Common myeloid progenitor, CD34-positive (primary cell): ENCODE data around the gene IFIT1. TPM values are rescaled to one million over a fixed set of nuclear protein-coding genes. Genes with fewer than 3 reads are reported as not detected.

Experiments
- CTCF ChIA-PET: fragments of 350-600 bp; sonication (Branson Sonifier 250); formaldehyde crosslinking; loops from one replicate; lab custom pipeline; 2021; ENCODE audit warnings: antibody characterized with exemption; lab: Charles Lee
- POLR2A ChIA-PET: fragments of 350-600 bp; sonication (Branson Sonifier 250); formaldehyde crosslinking; loops from one replicate; lab custom pipeline; 2021; ENCODE audit warnings: antibody characterized with exemption; lab: Charles Lee
- DNase-seq, 3 donors: peaks; one replicate each; pipeline versions ENCODE4 v3.0.0 to v3.0.0-alpha.2; 2013
- H3K27ac ChIP-seq, 2 experiments: 1 replicate in 1 of 2; 2 replicates in 1 of 2; pipeline ENCODE4 v1.7.0; 2013; ENCODE audit warnings: inconsistent platforms in 2 of 2, low read length in 2 of 2, mild to moderate bottlenecking in 2 of 2, low read depth in 1 of 2, moderate library complexity in 1 of 2; ENCODE audit not compliant: severe bottlenecking in 2 of 2, insufficient read depth in 1 of 2, poor library complexity in 1 of 2
- H3K27me3 ChIP-seq, 5 experiments: replicated peaks in 2 of 5; 1 replicate in 3 of 5; 2 replicates in 2 of 5; pipeline versions ENCODE4 v1.6.1 to v1.7.0; 2013; ENCODE audit warnings: low read length in 4 of 5, mild to moderate bottlenecking in 2 of 5, moderate library complexity in 2 of 5, inconsistent platforms in 1 of 5; ENCODE audit not compliant: insufficient read depth in 5 of 5, control insufficient read depth in 4 of 5
- H3K36me3 ChIP-seq, 4 experiments: 1 replicate in 2 of 4; 2 replicates in 2 of 4; pipeline versions ENCODE4 v1.6.1 to v1.7.0; 2013; ENCODE audit warnings: low read length in 3 of 4, control low read depth in 1 of 4, mild to moderate bottlenecking in 1 of 4; ENCODE audit not compliant: control insufficient read depth in 4 of 4, insufficient read depth in 4 of 4
- H3K4me1 ChIP-seq, 4 experiments: 1 replicate in 3 of 4; 2 replicates in 1 of 4; pipeline versions ENCODE4 v1.6.1 to v1.7.1; 2013; ENCODE audit warnings: low read length in 3 of 4, mild to moderate bottlenecking in 3 of 4, control low read depth in 1 of 4, inconsistent platforms in 1 of 4, moderate library complexity in 1 of 4; ENCODE audit not compliant: control insufficient read depth in 4 of 4, insufficient read depth in 4 of 4; ENCODE audit errors: control extremely low read depth in 1 of 4
- H3K4me3 ChIP-seq, 7 experiments: 1 replicate in 4 of 7; 2 replicates in 3 of 7; pipeline versions ENCODE4 v1.5.1 to v1.7.0; 2013; ENCODE audit warnings: mild to moderate bottlenecking in 7 of 7, low read length in 6 of 7, moderate library complexity in 6 of 7, inconsistent platforms in 2 of 7, low read depth in 2 of 7, control low read depth in 1 of 7; ENCODE audit not compliant: insufficient read depth in 4 of 7, control insufficient read depth in 1 of 7; ENCODE audit errors: extremely low read depth in 1 of 7
- H3K9me3 ChIP-seq, 5 experiments: 1 replicate in 4 of 5; 2 replicates in 1 of 5; pipeline versions ENCODE4 v1.6.1 to v1.7.1; 2013; ENCODE audit warnings: low read length in 4 of 5, mild to moderate bottlenecking in 2 of 5, inconsistent platforms in 1 of 5, low read depth in 1 of 5, moderate library complexity in 1 of 5; ENCODE audit not compliant: control insufficient read depth in 4 of 5, insufficient read depth in 2 of 5; ENCODE audit errors: control extremely low read depth in 1 of 5
- WGBS: methylation state at CpG from one replicate; pipeline ENCODE4 v1.1.5; 2013; ENCODE audit not compliant: insufficient coverage; 5-methylcytosine and 5-hydroxymethylcytosine counted together
- polyA plus RNA-seq: library from polyadenylated mRNA; unstranded; fragments of 120-200 nt; gene quantifications from one replicate; pipeline ENCODE4 v1.2.1, GENCODE V29; 2013

Gene IFIT1
- polyA plus RNA-seq = 2.5 TPM

- Histone ChIP-seq H3K36me3 (peaks cover 0 to 3% (median 0%) of the 10 kb centered on the region in 4 experiments), H3K27me3 (no peaks in the 10 kb centered on the region), H3K27ac (peak within 1 kb of the TSS; percentile 77 to 80), H3K4me1 (peaks cover 18 to 36% (median 21%) of the 10 kb centered on the region in 4 experiments), H3K9me3 (no peaks in the 10 kb centered on the region), H3K4me3 (peak within 1 kb of the TSS in 6 of 7 experiments; percentile 74 to 95 (median 90))
- ChIA-PET POLR2A (interaction anchor here (0.9 kb wide), 1 partner anchor 139 kb away, joined by 3 read pairs; no protein-coding TSS in a partner anchor), CTCF (interaction anchor here (0.5 to 2.4 kb wide), 6 partner anchors 19 to 149 kb away, joined by 3 to 10 read pairs (median 4); partner anchors contain the start of gene IFIT2)
- peak; percentile 87 to 96 (median 94) for DNase-seq
- WGBS = 0% methylated on average over 4 of the region's 8 CpGs
These were observed at the start of gene IFIT1 for GRCh38 chr10:89391907-89392756. Gene IFIT1, plus strand, starts transcription at chr10:89392623. Its CDS starts 90 bp downstream, at chr10:89392713.

GRCh38 chr10:89343089-89343767, 49.2 kb upstream of the IFIT1 start:
- WGBS = 100% methylated on average over 4 of the region's 5 CpGs
- Histone ChIP-seq H3K36me3 (peaks cover 9 to 18% (median 13%) of the 10 kb centered on the region in 4 experiments), H3K27ac (no peak overlapping the region), H3K27me3 (no peaks in the 10 kb centered on the region), H3K9me3 (no peaks in the 10 kb centered on the region), H3K4me3 (no peak overlapping the region), H3K4me1 (peaks cover under 1 to 13% (median 5%) of the 10 kb centered on the region in 4 experiments)
- ChIA-PET CTCF (interaction anchor here (0.8 to 1.4 kb wide), 3 partner anchors 11 to 41 kb away, joined by 3 to 5 read pairs (median 4); partner anchors contain the start of gene IFIT2), POLR2A (no interaction called here)
- no peak for DNase-seq

- POLR2A ChIA-PET = no interaction called here
- no CpG with 5 or more reads among the region's 2 CpGs for WGBS
- CTCF ChIA-PET = interaction anchor here (0.8 to 1.4 kb wide), 2 partner anchors 12 to 25 kb away, joined by 3 to 5 read pairs; no protein-coding TSS in a partner anchor
These were observed 48.3 kb upstream of the IFIT1 start for GRCh38 chr10:89344156-89344555.

GRCh38 chr10:89345367-89346000, 46.9 kb upstream of the IFIT1 start:
- Histone ChIP-seq H3K9me3 (no peaks in the 10 kb centered on the region), H3K27ac (no peak overlapping the region), H3K4me3 (no peak overlapping the region), H3K27me3 (no peaks in the 10 kb centered on the region), H3K36me3 (peaks cover 0 to 2% (median 0%) of the 10 kb centered on the region in 4 experiments), H3K4me1 (peaks cover 4 to 20% (median 8%) of the 10 kb centered on the region in 4 experiments)
- 100% methylated on average over 1 of the region's 4 CpGs for WGBS
- POLR2A ChIA-PET = no interaction called here
- no peak for DNase-seq
- CTCF ChIA-PET = no interaction called here

More at GRCh38 chr10:89344156-89344555, 48.3 kb upstream of the IFIT1 start:
- H3K27me3 ChIP-seq = no peaks in the 10 kb centered on the region
- no peak for DNase-seq
- no peak overlapping the region for H3K27ac ChIP-seq
- peaks cover 4 to 16% (median 7%) of the 10 kb centered on the region in 4 experiments for H3K4me1 ChIP-seq
- H3K36me3 ChIP-seq = peaks cover 4 to 8% (median 6%) of the 10 kb centered on the region in 4 experiments
- H3K4me3 ChIP-seq = no peak overlapping the region
- H3K9me3 ChIP-seq = no peaks in the 10 kb centered on the region

- 75% methylated on average over 4 of the region's 4 CpGs for WGBS
- Histone ChIP-seq H3K9me3 (no peaks in the 10 kb centered on the region), H3K27me3 (no peaks in the 10 kb centered on the region), H3K36me3 (no peaks in the 10 kb centered on the region), H3K4me3 (no peak overlapping the region), H3K27ac (no peak overlapping the region), H3K4me1 (peaks cover 6 to 31% (median 15%) of the 10 kb centered on the region in 4 experiments)
- peak in 1 of 3 donors; percentile 27 for DNase-seq
- ChIA-PET CTCF (interaction anchor here (1.1 to 3.3 kb wide), 2 partner anchors 14 to 23 kb away, joined by 3 to 12 read pairs; no protein-coding TSS in a partner anchor), POLR2A (interaction anchor here (1.1 kb wide), 1 partner anchor 23 kb away, joined by 4 read pairs; no protein-coding TSS in a partner anchor)
These were observed 45.8 kb upstream of the IFIT1 start for GRCh38 chr10:89346405-89347254.
